Inflammatory macrophage treated with lipopolysaccharide for 4 hours (primary cell): Measurements from ENCODE around the gene REL.
"Not testable (repeated sequence)": the region's sequence is repeated elsewhere in the genome, so short reads cannot be mapped to it uniquely, and the experiment has no call there.

Source experiments
- DNase-seq: peaks from one replicate; pipeline ENCODE4 v3.0.0-alpha.2; 2020

Gene REL

DNA sequence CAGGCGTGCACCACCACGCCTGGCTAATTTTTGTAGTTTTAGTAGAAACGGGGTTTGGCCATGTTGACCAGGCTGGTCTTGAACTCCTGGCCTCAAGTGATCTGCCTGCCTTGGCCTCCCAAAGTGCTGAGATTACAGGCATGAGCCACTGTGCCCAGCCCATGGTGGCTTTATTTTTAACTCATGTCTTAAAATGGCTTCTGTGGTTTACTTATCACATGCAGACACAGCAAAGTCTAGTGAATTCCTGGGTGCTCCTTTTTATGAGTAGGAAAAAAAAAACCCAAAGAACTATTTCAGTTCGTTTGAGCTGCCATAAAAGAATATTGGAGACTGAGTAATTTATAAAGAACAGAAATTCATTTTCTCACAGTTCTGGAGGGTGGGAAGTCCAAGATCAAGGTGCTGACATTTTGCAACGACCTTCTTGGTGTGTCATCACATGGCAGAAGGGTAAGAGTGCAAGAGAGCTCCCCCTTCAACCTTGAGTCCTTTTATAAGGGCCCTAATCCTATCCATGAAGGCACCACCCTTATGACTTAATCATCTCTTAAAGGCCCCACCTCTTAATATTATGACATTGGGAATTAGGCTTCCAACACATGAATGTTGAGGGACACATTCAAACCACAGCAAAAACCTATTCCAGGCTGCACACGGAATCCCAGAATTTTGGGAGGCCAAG is 12.6 kb upstream of the REL start:
- DNase-seq: no peak

DNA sequence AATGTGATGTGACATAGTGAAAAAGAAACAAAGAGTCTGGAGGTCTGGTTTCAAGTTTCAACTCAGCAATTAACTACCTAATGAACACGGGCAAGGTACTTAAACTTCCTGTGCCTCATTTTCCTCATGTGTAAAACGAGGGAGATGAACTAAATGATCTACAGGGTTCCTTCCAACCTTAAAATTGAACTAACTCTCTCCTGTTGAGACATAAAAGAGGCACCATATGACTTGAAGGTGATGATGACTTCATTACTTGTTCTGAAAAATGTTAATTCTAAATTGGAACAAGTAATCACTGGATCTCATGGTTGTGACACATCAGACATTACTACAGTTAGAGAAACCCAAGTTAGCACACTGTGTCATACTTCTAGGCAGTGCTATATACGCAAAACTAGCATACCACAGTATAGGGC is 8.9 kb upstream of the REL start:
- DNase-seq: peak; percentile 87

DNA sequence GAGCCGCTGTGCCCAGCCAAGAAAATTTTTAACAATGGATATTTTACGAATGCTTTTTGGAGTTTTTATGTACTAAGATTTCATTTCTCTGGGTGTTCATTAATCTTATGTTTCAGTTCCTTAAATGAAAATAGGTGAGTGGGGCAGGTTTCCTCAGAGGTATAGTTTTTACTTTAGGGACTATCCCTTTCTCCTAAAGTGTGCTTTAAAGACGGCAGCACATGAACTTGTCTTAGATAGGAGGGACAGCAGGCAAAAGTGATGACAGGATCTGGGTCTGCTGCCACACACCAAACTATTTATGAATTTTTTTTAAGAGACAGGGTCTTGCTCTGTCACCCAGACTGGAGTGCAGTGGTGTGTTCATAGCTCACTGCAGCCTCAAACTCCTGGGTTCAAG is 8.0 kb upstream of the REL start:
- no peak for DNase-seq

DNA sequence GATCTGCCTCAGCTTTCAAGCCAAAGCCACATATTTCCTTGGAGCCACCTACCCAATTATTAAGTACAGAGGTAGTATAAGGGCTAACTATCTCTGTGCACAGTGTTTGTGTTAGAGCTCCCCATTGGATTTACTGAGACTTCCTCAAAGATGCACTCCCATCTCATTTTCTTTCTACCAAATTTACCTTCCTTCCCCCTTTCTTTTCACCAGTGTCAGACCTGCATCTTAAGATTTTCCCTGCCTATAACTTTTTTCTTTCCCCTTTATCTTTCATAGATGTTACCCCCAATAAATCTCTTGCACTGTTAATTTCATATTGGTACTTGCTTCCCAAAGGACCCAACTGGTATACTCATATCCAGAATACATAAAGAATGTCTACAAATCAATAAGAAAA is 5.9 kb upstream of the REL start:
- no peak for DNase-seq

- DNase-seq: no peak
Observed at GRCh38 chr2:60880643-60881046, 729 bp upstream of the REL start.

GRCh38 chr2:60882971-60883753 is 1.8 kb downstream of the REL start:
- peak; percentile 90 for DNase-seq

DNA sequence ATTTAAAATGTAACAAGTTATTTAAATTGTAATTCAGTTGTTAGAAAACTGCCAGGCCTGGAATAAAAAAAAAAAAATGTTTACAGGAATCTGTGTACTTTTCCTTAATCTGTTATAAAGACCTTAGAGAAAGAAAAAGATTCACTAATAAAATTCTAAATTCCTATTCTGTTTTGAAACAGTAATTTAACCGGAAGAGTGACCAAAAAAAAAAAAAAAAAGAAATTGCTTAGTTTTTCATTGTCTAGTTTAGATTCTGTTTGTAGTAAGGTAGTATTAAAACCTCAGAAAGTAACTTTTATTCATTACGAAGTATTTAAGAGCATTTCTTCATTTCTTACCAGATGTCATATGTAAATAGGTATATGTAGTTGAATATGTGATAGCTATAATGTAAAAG is 2.5 kb downstream of the REL start:
- DNase-seq: no peak

GRCh38 chr2:60884800-60885199 is 3.4 kb downstream of the REL start:
- DNase-seq: peak; percentile 81

GRCh38 chr2:60885683-60886082 is 4.3 kb downstream of the REL start:
- peak; percentile 83 for DNase-seq

GRCh38 chr2:60886991-60887390 is 5.6 kb downstream of the REL start:
- peak; percentile 69 for DNase-seq

DNA sequence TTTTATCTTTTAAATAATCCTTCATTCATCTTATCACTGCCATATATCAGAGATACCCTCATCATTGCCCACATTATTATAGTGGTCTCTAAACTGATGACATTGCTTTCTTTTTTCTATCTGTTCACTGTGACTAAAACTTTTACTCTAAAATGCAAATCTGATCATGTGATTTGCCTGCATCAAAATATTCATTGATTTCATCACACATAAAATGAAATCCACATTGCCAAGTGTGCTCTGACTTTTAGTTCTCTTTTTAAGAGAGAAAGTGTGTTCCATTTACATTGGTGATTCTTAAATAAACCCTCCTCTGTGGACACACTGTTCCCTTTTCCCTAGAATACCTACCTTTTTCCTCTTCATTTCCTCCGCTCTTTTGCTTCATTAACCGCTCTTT is 7.5 kb downstream of the REL start:
- DNase-seq: peak; percentile 80

- DNase-seq: not testable (repeated sequence)
Observed at GRCh38 chr2:60889581-60890392, 8.4 kb downstream of the REL start.

- no peak for DNase-seq
Observed at GRCh38 chr2:60890393-60890707, 9.0 kb downstream of the REL start.

DNA sequence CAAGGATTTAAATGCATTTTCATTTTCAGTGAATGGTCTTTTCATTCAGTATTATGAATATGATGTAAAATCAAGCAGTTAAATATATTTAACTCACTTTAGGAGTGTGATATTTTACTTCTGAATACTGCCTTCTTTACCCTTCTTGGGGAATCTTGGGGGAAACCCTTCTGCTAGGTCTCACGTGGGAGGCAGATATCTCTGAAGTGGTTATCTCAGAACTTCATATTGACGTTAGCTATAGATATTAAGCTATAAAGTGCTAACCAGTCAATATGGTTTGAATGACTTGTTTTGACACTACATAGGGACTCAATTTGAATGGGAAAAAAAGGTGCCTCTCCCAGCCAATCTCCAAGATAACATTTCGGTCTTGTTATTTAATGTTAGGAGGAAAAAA is 9.8 kb downstream of the REL start:
- DNase-seq: no peak

DNA sequence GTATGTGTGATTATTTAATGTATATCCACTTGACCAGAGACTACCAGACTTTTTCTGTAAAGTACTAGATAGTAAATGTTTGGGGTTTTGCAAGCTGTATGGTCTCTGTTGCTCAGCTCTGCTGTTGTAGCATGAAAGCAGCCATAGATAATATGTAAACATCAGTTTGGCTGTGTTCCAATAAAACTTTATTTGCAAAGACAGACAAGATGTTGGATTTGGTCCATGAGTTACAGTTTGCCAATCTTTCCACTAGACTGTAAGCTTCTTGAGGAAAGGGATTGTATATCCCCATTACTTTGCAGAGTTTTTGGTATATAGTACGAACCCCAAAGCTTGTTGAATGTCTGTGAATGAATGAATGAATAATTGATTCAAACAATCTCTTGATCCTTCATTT is 17.2 kb downstream of the REL start:
- no peak for DNase-seq

DNA sequence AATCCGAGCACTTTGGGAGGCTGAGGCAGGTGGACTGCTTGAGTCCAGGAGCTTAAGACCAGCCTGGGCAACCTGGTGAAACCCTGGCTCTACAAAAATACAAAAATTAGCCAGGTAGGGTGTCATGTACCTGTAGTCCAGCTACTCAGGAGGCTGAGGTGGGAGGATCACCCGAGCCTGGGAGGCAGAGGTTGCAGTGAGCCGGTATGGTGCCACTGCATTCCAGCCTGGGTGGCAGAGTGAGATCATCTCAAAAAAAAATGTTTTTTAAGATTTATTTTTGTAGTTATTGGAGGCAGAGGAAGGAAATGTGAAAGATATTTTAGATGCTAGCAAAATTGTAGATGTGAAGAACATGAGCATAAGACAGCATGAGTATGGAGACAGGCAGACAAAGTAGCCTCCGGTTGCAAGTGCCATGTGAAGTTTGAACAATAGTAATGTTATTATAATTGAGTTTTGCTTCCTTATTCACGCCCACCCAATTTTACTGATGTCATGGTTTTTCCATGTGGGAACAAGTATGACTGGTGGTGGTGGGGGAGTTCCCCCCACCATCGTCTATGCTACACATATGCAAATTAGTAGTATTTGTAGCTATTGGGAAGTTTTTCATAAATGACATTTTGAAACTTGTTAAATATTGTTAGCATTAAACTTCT is 18.0 kb downstream of the REL start:
- peak; percentile 98 for DNase-seq

DNA sequence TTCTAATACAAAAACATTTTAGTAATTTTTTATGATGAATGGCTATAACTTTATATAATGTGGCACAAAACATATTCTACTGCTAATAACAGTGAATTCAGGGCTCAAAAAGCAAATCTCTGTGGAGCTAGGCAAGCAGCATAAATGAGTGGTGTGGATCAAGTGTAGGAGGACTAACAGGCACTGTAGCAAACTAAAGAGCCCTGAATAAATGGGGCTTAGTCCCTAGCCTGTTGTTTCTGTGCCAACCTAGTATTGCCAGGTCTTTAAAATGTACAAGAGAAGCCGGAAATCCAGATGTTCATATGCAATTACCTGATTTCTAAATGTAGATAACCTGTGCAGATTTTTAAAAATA is 18.5 kb downstream of the REL start:
- no peak for DNase-seq

- DNase-seq: not testable (repeated sequence)
Observed at GRCh38 chr2:60901296-60901695, 19.9 kb downstream of the REL start.

DNA sequence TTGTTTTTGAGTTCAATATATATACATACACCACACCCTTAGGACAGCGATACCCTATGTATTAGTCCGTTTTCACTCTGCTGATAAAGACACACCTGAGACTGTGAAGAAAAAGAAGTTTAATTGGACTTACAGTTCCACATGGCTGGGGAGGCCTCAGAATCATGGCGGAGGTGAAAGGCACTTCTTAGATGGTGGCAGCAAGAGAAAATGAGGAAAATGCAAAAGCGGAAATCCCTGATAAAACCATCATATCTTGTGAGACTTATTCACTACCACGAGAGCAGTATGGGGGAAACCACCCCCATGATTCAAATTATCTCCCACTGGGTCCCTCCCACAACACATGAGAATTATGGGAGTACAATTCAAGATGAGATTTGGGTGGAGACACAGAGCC is 24.5 kb downstream of the REL start:
- DNase-seq: peak; percentile 81

GRCh38 chr2:60906395-60906794 is 25.0 kb downstream of the REL start:
- DNase-seq: no peak

DNA sequence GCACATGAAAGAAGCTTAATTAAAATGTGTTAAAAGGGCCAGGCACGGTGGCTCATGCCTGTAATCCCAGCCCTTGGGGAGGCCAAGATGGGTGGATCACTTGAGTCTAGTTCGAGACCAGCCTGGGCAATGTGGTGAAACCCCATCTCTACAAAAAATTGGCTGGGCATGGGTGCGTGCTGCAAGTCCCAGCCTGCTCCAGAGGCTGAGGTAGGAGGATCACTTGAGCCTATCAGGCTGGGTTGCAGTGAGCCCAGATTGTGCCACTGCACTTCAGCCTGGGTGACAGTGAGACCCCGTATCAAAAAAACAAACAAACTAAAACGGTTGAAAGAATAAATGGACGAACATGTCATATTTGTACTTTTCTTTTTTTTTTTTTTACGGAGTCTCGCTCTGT is 26.0 kb downstream of the REL start:
- DNase-seq: no peak

DNA sequence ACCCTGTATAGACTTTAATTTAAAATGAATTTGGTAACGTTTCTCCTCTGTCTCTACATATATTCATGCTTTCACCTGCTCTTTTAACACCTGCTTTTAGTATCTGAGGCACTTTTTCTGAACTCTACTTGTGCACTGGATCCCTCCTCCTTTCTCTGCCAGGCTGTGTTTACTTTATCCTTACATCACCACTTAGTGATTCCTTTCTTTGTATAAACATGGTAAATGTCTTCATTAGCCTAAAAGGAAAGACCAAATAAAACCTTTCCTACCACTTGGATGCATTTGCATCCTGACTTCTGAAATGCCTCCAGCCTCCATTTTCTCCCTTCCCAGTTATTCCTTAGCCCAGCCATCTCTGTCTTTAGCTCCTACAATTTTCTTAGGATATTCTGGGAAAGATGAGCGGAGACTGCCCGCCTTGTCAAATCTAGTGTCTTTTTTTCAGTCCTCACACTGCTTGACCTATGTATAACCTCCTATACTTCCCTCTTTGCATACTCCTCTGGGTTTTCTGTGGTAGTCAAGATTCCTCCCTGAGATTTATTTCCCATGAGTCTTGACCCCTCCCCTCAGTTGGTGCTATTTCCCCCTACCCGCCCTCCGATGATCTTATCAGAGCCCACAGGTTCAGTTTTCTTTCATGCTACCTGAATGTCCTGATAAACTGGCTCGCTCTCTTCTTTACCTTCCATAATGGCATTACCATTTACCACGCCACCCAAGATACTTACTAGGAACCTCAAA is 44.8 kb downstream of the REL start:
- peak; percentile 28 for DNase-seq
